Fibroblast of skin of scalp (primary cell): ENCODE results near the gene ZKSCAN8.

ENCODE experiments used
- DNase-seq: peaks from one replicate; pipeline ENCODE4 v3.0.0-alpha.2; 2013

The ZKSCAN8 gene

DNA sequence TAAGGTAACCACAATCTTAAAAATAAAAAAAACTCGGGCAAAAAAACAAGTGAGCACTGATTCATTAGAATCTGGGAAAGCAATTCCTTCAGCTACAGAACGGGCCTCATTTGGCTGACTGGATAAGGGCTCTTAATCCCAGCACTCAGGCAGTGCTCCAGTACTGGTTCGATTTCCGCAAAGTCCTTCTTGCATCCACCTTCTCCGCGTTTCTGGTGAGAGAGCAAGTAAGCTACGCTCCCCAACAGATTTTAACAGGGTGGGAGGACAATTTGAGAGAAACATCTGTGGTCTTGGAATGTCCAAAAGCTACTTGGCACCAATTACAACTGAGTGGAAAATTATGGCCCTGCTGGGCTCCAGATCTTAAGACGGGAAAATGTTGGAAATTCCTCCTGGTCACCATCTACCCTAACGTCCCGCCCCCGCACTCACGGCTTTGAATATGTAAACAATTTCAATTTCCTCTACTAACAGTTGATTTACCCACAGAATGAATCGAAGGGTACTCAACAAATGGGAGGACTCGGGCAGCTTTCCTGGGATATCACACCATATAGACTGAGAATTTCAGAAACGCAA, 65.3 kb downstream of the ZKSCAN8 start:
- DNase-seq, result no peak

DNA sequence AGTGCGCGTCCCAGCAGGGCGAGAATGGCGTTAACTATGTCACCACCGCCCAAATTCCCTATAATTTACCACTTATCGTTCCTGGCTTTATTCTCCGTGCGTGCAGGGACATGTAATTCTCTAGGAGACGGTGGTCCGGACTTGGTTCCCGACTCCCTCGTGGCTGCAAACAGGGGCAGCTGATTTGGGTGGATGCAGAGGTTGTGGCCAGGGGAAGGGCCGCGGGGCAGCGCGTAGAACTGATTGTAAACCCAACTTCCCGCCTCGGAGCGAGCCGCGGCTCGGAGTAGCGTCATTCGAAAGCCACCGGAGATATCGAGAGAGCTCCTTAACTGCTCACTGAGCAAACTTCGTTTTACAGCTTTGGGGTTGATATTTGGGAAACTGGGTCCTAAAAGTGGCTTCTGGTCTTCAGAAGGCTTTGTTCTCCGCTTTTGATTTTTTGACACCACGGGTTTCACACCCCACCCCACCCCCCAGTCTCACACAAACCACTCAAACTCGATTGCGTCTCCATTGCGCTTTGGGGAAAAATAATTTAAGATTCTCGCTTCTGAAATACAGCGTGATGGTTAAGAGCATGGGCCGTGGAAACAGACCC, 65.9 kb downstream of the ZKSCAN8 start:
- peak; percentile 31 for DNase-seq

DNA sequence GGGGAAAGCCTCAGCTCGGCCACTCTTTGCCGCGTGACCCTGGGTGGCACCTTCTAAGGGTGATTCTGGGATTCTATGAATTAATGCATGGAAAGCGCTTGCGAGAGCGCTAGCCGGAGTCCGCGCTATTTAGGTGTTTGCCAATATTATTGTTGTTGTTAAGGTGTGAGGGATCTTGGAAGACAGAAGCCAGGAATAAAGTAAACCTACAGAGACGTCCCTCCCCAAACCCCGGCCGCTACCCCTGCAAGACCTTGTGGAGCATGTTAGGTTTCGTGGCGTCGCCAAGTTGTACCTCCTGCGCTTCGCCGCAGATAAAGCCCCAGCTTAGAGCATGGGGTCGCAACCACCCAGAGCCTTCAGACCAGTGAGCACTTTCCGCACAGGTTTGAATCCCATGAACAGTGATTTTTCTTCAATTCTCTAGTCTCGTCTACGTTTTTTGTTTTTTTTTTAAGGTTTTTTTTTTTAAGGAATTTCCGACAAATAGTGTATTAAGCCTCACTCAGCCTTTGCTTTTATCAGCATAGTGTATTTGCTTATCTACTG, 66.5 kb downstream of the ZKSCAN8 start:
- no peak for DNase-seq
